NOMO-1 treated with DMSO at 0.1 percent for 48 hours (cell line): ENCODE measurements around the gene XDH.

Source experiments
- DNase-seq: peaks from one replicate; lab custom pipeline; 2025; ENCODE audit not compliant: unreplicated experiment; lab: John Stamatoyannopoulos, UW

XDH gene

DNA sequence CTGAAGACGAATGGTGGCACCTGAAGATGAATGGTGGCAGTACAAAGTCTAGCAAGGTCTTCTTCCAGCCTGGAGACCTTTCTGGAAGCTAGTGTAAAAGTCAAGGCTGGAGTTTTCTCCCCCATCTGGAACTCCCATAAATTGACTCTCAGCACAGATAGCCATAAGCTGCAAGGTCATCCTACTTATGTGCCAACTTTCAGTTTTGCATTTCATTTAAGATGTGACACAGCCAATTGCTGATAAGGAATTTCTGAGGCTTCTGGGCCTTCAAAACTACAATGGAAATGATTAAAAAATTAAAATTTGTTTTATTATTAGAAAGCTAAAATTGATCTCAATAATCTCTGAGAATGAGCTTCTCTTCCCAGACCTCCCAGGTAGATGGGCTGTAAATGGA lies 10.2 kb downstream of the XDH start:
- DNase-seq: no peak

DNA sequence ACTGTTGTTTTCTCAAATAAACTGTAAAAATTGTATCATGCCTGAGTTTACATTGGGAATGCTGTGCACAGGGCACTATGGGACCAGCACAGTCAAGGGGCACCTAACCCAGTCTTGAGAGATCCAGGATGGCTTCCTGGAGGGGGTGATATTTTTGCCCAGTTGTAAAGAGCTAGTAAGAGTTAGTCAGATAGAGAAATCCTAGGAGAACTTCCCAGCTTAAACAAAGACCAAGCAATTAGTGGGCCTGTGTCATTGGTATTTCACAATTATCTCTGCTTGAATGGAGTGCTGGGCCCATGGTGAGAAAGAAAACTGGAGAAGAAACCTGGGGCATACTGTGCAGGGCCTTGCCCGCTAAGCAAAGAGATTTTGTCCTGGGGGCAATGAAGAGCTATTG lies 12.2 kb downstream of the XDH start:
- DNase-seq: no peak

DNA sequence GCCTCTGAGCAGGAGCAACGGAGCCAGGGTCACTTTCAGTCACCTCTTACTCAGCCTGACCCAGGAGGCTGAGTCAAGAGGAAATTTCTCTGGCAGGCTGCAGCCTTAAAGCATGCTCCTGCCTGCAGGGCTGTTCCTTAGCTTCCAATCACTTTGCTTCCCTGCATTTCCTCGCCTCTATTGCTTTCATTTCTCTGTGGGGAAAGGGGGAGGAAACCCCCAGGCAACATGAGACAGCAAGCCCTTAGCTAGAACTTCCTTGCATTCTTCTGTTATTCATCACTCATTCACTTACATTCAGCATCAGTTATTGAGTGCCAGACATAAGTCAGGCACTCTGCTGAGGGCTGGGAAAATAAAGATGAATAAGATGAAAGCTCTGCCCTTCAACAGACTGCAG lies 13.0 kb downstream of the XDH start:
- no peak for DNase-seq

DNA sequence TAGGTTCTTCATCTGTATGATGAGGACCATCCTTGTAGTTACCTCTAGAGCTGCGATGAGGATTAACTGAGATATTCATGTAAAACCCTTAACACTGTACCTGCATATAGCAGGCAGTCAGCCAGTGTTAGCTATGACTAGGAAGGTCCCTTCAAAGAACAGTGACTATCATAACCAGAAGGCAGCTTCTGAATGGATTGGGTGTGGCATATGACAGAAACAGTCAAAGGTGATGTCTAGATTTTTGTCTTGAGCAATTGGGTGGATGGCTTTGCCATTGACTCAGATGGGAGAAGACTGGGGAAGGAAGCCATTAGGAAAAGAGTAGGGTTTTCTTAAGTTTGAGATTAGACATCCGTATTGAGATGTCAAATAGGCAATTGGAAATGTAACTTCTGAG lies 15.7 kb downstream of the XDH start:
- DNase-seq: no peak

DNA sequence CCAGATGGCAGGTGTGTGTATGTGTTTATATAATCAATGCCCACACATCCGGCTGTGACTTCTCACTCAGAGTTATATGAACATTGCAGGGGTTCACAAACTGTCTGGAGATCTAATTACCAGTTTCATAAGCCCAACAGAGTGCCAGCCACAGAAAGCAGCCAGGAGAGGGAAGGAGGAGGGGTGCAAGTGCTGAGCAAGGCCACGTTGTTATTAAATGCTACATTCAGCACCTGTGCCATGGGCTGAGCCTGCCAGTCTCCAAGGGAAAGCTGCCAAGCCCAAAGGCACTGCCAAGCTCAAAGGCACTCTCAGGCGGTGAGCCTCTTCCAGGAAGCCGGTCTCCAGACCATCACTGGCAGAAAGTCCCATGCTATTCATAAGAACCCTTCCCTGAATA lies 17.4 kb downstream of the XDH start:
- DNase-seq: no peak

DNA sequence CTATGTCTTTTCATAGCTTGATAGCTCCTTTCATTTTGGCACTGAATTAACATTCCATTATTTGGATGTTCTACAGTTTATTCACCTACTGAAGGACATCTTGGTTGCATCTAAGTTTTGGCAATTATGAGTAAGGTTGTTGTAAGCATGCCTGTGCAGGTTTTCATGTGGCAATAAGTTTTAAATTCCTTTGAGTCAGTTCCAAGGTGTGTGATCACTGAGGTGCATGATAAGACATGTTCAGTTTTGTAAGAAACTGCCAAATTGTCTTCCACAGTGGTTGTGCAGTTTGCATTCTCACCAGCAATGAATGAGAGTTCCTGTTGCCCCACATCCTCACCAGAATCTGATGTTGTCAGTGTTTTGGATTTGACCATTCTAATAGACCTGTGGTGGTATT lies 24.2 kb downstream of the XDH start:
- DNase-seq: no peak

DNA sequence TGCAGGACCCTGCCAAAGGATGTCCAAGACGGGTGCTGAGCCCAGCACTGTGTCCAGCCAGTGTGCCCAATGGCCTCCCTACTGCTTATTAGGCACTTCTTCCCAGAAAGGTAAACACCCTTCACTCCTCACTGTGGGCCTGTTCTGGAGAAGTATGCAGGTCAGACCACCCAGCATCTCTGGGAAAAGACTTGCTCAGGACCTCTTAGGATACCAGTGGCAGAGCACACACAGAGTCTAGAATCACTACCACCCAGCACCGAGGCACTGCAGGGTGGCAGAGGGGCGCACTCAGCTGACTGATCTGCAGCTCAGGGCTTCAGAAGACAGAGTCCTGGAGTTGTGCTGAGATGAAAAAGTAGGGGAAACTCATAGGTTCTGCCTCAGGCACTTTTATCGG lies 25.8 kb downstream of the XDH start:
- DNase-seq: no peak

DNA sequence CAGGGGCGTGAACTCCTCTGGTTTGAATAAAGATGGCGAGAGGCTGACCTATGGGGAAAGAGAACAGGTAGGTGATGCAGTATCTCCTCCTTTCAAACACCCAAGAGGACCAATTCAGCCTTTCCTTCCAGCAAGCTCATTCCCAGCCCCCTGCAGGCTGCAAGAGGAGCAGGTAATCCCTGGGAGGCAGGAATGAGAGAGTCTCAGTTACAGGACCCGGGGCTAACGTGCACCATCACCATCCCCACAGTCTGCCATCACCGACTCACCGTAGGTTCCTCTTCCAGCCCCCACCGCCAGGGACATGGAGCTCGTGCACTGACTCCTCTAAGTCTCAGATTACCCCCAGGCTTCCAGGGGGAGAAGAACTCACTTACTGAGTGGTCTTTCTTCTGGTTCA lies 26.7 kb downstream of the XDH start:
- DNase-seq: no peak

DNA sequence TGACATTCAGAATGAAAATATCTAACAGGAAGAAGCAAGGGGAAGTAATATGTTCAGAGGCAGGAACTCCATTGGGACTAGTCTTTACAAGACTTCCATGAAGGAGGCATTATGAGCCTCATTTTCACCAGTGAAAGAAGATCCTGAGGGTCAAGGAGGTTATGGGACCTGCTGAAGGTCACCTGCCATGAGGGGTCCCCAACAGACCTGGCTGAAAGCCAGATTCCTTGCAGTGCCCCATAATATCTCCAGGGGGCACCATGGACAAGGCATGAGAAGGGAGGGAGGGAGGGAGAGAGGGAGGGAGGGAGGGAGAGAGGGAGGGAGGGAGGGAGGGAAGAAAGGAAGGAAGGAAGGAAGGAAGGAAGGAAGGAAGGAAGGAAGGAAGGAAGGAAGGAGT lies 27.9 kb downstream of the XDH start:
- no peak for DNase-seq

DNA sequence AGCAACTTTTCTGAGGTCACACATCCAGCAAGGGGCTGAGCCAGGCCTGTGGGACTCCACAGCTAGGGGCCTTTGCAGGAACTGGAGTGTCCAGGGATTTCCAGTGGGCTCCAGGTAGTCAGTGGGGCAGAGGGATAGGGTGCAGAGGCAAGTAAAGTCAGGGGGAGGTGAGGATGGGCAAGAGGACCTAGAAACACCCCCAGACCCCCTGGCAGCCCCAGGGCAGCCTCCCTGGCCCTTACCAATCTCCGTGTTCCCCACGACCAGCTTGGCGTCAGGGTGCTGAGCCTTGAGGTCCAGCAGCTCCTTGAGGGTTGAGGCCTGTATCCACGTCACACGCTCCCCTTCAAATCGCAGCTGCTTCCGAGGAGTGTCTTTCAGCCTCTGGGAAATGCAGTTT lies 28.4 kb downstream of the XDH start:
- no peak for DNase-seq

DNA sequence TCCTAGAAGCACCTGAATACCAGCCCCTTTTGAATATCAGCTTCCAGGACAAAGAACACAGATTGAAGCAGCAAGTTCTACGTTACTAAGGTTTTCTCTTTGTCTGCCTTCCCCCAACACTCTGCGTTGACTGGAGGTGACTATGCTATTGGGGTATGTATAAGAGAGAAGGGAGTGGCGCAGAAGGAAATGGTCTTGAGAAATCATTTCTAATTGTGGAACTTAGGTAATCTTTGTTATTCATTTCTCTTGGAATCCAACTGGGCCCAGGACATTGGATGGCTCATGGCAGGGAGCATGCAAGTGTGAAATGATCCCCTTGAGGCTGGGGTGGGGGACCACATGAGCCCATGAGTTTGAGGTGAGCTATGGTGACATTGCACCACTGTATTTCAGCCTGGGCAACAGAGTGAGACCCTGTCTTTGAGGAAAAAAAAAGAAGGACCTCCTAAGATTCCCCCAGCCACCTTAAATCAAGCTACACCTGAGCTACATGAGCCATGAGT lies 29.7 kb downstream of the XDH start:
- DNase-seq: peak; percentile 76

DNA sequence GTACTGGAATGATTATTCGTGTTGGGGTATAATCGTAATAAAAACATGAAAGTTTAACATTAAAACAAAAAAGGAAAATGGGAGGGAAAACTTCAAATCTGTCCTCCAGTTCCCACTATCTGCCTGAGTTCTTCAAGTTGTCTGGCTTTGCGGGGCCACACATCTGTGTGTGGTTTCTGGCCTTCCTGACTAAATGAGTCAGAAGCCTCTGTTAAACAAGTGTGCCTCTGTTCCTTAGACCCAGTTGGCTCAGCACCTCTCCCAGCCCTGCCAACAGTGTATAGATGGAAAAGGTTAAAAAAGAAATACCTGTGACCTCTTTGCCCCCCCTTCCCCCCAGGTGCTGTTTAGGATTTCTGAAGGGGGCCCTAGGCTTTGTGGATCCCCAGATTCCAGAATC lies 30.2 kb downstream of the XDH start:
- peak; percentile 11 for DNase-seq

DNA sequence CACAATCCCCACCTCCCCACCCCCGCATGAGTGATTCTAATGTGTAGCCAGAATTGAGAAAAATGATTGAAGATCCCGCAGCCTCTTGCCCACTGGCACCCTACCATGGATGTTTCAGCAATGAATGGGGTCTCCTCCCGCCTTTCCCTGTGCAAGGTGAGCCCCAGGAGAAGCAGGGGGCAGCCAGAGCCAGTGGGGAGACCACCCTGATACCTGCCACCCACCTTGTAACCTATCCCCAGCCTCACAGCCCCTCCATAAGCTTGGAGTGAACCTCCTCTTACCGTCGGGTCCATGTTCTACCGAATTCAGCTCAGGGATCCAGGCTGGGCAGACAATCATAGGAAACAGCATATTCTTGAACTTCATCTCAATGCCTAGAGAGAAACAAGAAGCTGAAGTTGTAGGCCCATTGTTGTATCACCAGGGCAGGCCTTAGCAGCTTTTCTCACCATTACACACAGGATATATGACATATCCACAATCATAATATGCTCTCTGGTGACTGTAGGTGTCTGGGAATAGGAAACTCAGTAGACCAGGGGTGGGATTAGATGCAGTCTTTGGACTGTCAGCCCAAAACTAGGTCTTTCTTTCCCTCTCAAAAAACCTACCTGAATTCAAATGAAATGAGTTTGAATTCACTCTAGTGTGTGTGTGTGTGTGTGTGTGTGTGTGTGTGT lies 30.9 kb downstream of the XDH start:
- DNase-seq: no peak

DNA sequence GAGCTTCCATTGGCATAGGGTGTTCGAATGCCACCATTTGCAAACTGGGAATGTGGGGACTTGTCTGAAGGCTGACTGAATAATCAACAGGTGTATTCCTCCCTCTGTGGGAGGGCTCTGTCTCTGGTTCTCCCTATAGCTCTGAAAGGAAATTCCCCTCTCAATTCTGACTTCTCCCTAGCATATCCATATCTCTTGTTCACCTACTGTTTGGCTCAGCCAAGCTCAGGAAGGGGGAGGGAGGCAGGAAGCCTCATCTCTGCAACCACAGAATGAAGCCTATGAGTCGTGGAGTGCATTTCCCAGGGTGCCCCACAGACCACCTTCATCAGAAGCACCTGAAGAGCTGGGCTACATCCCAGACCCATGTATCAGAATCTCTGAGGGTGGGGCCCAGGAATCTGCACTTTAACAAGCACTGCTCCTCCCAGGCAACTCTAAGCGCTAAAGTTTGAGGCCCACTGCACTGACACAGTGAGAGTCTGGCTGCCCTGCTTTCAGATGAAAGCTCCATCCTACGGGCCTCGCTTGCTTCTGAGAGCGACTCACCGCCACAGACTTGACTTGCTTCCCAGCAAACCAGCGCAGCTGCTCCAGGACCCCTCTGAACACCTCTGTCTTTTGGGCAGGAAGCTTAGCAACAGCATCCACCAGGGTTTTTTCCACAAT lies 32.0 kb downstream of the XDH start:
- DNase-seq: no peak

DNA sequence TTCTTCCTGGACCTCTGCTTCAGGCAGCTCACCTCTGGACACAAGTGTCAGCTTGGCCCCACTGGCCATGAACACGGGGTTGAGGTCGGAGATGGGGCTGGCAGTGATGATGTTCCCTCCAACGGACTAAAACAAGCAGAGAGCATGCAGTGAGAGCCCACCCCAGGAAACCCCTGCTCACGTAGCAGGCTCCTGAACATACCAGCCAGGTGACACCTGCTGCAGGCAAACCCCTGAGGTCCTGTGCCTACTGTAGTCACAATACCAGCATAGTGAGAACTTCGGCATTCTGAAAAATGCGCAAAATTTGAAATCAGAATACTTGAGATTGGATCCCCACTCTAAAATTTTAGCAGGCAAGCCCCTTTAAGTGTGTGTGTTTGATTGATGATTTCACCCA lies 32.9 kb downstream of the XDH start:
- no peak for DNase-seq

DNA sequence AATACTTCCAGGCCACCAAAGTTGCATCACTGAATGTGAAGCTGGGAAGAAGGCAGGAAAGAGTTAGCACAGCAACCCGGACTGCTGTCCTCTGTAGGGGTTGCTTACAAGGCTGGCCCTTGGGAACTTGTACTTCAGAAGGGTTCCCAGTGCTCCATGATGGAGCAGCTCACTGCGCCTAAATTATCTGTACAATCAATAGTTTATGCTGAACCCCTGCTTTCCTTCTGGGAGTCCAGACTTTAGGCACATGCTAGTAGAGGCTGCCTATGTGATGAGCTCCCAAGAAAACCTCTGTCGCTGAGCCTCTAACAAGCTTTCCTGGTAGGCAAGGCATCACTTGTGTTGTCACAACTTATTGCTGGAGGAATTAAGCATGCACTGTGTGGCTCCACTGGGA lies 34.3 kb downstream of the XDH start:
- DNase-seq: no peak

DNA sequence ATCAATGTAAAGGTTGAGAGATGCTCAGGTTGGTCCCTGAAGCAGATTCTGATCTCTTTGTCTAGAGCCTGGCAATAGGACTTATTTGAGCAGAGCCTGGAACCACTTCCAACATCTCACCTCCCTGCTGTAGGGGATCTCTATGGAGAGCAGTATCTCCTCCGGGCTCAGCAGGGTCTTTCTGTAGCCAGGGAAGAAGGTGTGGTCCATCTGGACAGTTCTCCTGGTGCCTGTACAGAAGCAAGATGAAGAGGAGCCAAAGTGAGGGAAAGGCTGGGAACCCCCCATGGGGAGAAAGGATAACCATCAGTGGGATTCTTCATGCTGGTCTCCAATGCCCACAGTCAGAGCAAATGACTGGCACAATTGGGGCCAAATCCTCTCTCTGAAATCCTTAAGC lies 34.8 kb downstream of the XDH start:
- DNase-seq: no peak

DNA sequence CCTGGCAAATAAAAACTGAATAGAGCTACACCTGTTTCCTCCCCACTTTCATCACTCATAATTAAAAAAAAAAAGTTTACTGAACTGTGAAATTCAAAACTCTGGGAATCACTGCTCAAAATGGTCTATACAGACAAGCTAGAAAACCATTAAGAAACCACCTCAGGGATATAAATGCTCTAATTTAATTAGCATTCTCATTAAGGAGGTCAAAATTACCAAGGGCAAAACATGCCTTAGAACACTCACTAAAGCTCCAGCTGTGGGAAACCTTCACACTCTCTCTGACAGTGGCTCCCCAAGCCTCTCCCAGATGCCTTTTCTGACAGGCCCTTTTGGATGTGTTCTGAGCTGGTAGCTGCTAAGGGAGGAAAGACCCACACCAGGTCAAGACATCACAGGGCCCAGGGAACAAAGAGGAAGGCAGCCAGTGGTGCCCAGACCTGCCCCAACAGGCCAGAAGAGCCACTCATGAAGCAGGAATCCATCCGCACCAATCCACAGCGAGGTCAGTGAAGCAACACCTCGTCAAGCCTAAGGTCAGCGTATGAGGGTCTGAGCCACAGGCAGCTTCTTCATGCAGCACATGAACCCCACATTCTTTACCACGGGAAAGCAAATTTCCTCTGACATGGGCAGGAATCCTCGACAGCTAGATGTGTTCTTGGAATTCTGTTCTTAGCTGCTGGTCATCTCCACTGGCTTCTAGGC lies 35.6 kb downstream of the XDH start:
- no peak for DNase-seq

DNA sequence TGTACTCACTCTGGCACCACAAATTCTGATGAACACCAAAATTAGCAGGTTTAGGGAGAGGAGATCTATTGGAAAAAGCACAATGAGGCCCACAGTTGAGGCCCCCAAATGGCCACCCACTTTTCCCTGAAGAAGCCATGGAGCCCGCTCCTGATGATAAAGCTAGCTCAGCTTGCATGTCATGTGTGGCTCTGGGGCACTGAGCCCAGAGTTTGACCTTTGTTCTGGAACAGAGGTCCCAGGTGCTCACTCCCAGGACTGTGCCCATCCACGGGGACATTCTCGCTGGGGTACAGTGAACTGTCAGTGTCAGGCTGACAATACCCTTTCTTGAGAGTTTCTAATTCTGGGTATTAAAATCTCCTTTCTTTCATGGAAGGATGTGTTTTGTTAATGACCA lies 36.2 kb downstream of the XDH start:
- no peak for DNase-seq

DNA sequence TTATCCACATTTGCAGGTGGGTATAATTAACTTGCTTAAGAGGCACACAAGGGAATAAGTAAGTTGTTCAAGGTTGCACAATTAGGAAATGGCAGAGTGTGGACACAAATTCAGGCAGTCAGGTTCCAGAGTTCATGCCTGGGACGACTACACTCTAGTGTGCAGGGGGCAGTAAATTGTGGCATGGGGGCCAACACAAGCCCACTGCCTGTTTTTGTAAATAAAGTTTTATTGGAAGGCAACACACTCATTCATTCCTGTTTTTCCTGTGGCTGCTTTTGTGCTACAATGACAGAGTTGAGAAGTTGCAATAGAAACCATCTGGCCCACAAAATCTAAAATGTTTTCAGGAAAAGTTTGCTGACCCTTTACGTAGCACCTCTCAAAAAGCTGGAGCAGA lies 41.4 kb downstream of the XDH start:
- DNase-seq: no peak

DNA sequence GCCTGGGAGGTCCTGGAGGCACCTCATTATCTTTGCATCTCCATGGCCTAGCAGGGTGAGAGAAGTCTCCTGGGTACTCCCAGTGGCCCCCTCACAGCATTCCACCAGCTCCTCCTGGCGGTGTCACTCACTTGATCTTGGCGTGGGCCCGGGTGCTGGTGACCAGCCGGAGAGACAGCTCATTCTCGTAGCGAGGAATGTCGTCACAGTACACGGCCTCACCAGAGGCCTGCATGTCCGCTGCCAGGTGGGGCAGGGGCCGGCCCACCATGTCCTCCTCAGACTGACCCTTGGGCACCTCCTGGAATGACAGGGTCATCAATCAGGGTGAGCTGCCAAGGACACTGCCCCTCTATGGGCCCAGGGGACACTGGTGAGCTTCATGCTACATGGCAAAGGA lies 42.4 kb downstream of the XDH start:
- no peak for DNase-seq

DNA sequence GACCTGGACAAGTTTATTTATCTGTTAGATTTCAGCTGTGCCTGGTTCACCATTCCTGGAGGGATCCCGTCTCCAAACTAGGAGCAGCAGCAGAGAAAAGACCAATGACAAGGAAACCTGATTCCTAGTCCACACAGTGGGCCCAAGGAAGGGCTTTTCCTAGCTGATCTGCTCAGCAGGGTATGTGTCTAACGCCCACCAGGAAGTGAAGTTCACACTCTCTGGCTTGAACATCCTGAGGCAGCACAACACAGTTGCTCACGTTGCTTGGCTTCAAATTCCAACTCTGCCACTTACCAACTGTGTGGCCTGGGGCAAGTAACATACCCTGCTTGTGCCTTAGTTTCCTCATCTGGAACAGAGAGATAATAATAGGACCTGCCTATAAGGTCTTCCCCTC lies 42.9 kb downstream of the XDH start:
- DNase-seq: no peak
